WTC11 (cell line): ENCODE results near the gene BMP10. TPM values are rescaled to one million over a fixed set of nuclear protein-coding genes. Genes with fewer than 3 reads are reported as not detected.

ENCODE experiments used
- ATAC-seq: fragments of 200-7000 bp; cut with Tn5 transposase; 2 replicates; pipeline ENCODE4 v1.10.0; 2021; ENCODE audit warnings: mild to moderate bottlenecking, moderate library complexity
- CTCF ChIA-PET: fragments of 300-600 bp; sonication (Branson Sonifier 250); formaldehyde crosslinking; loops from one replicate; lab custom pipeline; 2021; ENCODE audit warnings: antibody characterized with exemption; lab: Charles Lee
- POLR2A ChIA-PET: fragments of 350-600 bp; sonication (Branson Sonifier 250); formaldehyde crosslinking; loops from one replicate; lab custom pipeline; 2021; ENCODE audit warnings: antibody characterized with exemption; lab: Charles Lee
- DNase-seq: peaks from one replicate; pipeline ENCODE4 v3.0.0; 2021; ENCODE audit warnings: low spot score
- H3K27ac Mint-ChIP-seq: 2 replicates; pipeline ENCODE4 v1.8.0; 2021; ENCODE audit warnings: mixed read lengths
- H3K27me3 Mint-ChIP-seq: 2 replicates; pipeline ENCODE4 v1.8.0; 2021; ENCODE audit warnings: low read depth, mild to moderate bottlenecking, moderate library complexity, mixed read lengths
- H3K36me3 Mint-ChIP-seq: 2 replicates; pipeline ENCODE4 v1.8.0; 2021; ENCODE audit warnings: mixed read lengths
- H3K4me1 Mint-ChIP-seq: 2 replicates; pipeline ENCODE4 v1.8.0; 2022; ENCODE audit warnings: mixed read lengths
- H3K4me3 Mint-ChIP-seq: 2 replicates; pipeline ENCODE4 v1.8.0; 2021; ENCODE audit warnings: mild to moderate bottlenecking, moderate library complexity, mixed read lengths
- H3K9me3 Mint-ChIP-seq: 2 replicates; pipeline ENCODE4 v1.8.0; 2021; ENCODE audit warnings: mixed read lengths
- ETV6 ChIP-seq: sonication (generic); formaldehyde crosslinking; IDR thresholded peaks from 2 replicates; pipeline ENCODE4 v1.8.1; 2022; ENCODE audit warnings: mild to moderate bottlenecking, missing genetic modification reagents
- HMGA2 ChIP-seq: fragments of 250-450 bp; sonication (Bioruptor Pico); IDR thresholded peaks from 2 replicates; pipeline ENCODE4 v1.4.0; 2021; ENCODE audit warnings: mild to moderate bottlenecking, moderate library complexity
- JUN ChIP-seq: sonication (generic); formaldehyde crosslinking; IDR thresholded peaks from 2 replicates; pipeline ENCODE4 v1.8.0; 2023; ENCODE audit warnings: mild to moderate bottlenecking, missing genetic modification reagents
- ZNF121 ChIP-seq: sonication (generic); formaldehyde crosslinking; IDR thresholded peaks from 2 replicates; pipeline ENCODE4 v1.8.0; 2023; ENCODE audit warnings: missing genetic modification reagents
- ZNF263 ChIP-seq: sonication (generic); formaldehyde crosslinking; IDR thresholded peaks from 2 replicates; pipeline ENCODE4 v1.8.1; 2022; ENCODE audit warnings: low read depth, mild to moderate bottlenecking, moderate library complexity, missing genetic modification reagents
- total RNA-seq: library from RNA; stranded (reverse); gene quantifications from 3 replicates; pipeline ENCODE4 v1.2.3, GENCODE V29; 2021
- TF ChIP-seq, protein P1 (sequence below): sonication (generic); formaldehyde crosslinking; IDR thresholded peaks from 2 replicates; pipeline ENCODE4 v1.8.0; 2022; ENCODE audit warnings: mild to moderate bottlenecking, missing genetic modification reagents
- TF ChIP-seq, protein P2 (sequence below): fragments of 250-450 bp; sonication (Bioruptor Pico); IDR thresholded peaks from 2 replicates; pipeline ENCODE4 v1.9.0; 2021; ENCODE audit warnings: moderate library complexity, mild to moderate bottlenecking, inconsistent platforms, borderline replicate concordance
- TF ChIP-seq, protein P3 (sequence below): fragments of 250-450 bp; sonication (Bioruptor Pico); IDR thresholded peaks from 2 replicates; pipeline ENCODE4 v1.9.0; 2021; ENCODE audit warnings: mild to moderate bottlenecking, borderline replicate concordance
- TF ChIP-seq, protein P4 (sequence below): sonication (generic); formaldehyde crosslinking; IDR thresholded peaks from 2 replicates; pipeline ENCODE4 v1.8.0; 2023; ENCODE audit warnings: missing genetic modification reagents, mild to moderate bottlenecking, borderline replicate concordance
- TF ChIP-seq, protein P5 (sequence below): sonication (generic); formaldehyde crosslinking; IDR thresholded peaks from 2 replicates; pipeline ENCODE4 v1.8.1; 2022; ENCODE audit warnings: mild to moderate bottlenecking, missing genetic modification reagents, moderate library complexity, borderline replicate concordance
- TF ChIP-seq, protein P6 (sequence below): sonication (generic); formaldehyde crosslinking; IDR thresholded peaks from 2 replicates; pipeline ENCODE4 v1.8.1; 2023; ENCODE audit warnings: mild to moderate bottlenecking, missing genetic modification reagents, borderline replicate concordance

The BMP10 gene
- total RNA-seq, 1 experiment from 2014 or later, result not detected

DNA sequence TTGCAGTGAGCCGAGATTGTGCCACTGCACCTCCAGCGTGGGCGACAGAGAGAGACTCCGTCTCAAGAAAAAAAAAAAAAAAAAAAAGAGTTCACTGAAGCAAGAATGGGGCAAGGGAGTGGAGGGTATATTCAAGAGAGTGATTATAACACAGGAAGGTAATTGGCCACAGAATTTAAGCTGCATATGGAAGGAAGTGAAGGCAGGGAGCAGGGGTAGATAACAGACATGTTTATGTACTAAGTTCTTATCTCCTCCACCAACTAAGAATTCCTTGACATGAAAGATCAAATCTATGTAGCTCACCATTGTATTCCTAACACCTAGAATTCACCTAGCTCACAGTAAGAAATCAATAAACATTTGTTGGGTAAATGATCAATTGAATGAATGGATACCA is 44.2 kb upstream of the BMP10 start:
- Mint-ChIP-seq H3K27ac (no peak overlapping the region), H3K9me3 (peaks cover 4% of the 10 kb centered on the region; the same call in 1 of the 2 replicates), H3K4me1 (peaks cover 4% of the 10 kb centered on the region), H3K36me3 (no peaks in the 10 kb centered on the region), H3K4me3 (no peak overlapping the region), H3K27me3 (no peaks in the 10 kb centered on the region; the same call in 1 of the 2 replicates)
- ChIA-PET CTCF (interaction anchor here (1.1 kb wide), 1 partner anchor 164 kb away, joined by 3 read pairs; no protein-coding TSS in a partner anchor), POLR2A (no interaction called here)
- TF ChIP-seq JUN, result no peak
- DNase-seq (no peak), ATAC-seq (no peak)

DNA sequence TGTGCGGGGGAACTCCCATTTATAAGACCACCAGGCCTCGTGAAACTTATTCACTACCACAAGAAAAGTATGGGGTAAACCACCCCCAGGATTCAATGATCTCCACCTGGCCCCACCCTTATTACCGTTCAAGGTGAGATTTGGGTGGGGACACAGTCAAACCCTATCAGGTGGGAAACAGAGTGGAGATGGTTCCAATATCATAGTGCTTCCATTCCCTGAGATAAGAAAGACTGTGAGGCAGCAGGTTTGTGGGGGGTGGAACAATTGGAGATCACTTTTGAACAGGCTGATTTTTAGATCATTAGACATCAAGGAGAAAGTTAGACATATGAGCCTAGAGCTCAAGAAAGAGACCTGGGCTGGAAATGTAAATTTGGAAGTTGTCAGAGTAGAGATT is 42.2 kb upstream of the BMP10 start:
- Mint-ChIP-seq H3K27ac (no peak overlapping the region), H3K4me1 (peaks cover 19% of the 10 kb centered on the region), H3K36me3 (no peaks in the 10 kb centered on the region), H3K9me3 (peaks cover 10% of the 10 kb centered on the region; the same call in 1 of the 2 replicates), H3K4me3 (no peak overlapping the region), H3K27me3 (no peaks in the 10 kb centered on the region; the same call in 1 of the 2 replicates)
- CTCF ChIA-PET, result interaction anchor here (1.4 to 2.0 kb wide), 3 partner anchors 12 to 204 kb away, joined by 4 to 6 read pairs (median 5); no protein-coding TSS in a partner anchor
- no peak for ATAC-seq
- TF ChIP-seq ZNF121 (CRISPR knock-in tag), result no peak
- TF ChIP-seq ZNF263 (CRISPR knock-in tag), result no peak
- TF ChIP-seq, protein P1, sequence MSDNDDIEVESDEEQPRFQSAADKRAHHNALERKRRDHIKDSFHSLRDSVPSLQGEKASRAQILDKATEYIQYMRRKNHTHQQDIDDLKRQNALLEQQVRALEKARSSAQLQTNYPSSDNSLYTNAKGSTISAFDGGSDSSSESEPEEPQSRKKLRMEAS (CRISPR knock-in tag), result no peak
- TF ChIP-seq ETV6 (CRISPR knock-in tag), result no peak
- TF ChIP-seq, protein P2, sequence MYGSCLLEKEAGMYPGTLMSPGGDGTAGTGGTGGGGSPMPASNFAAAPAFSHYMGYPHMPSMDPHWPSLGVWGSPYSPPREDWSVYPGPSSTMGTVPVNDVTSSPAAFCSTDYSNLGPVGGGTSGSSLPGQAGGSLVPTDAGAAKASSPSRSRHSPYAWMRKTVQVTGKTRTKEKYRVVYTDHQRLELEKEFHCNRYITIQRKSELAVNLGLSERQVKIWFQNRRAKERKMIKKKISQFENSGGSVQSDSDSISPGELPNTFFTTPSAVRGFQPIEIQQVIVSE (CRISPR knock-in tag), result no peak
- POLR2A ChIA-PET, result no interaction called here
- no peak for DNase-seq

DNA sequence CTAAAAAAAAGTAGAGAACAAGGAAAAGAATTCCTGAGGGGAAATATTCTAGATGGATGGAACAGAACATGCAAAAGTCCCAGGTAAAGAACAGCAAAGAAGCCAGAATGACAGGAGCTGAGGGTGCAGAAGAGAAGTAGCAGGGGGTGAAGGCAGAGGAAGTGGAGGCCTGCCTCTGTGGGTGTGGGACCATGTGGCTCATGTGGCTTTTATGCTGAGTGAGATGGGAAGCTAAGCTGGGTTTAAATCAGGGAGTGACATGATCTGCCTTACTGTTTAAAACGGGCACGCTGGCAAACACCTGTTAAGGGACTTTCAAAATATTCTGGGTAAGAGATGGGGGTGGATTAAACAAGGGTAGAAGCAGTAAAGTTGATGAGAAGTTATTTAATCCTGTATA is 41.5 kb upstream of the BMP10 start:
- no peaks in the 10 kb centered on the region; the same call in 1 of the 2 replicates for H3K27me3 Mint-ChIP-seq
- no peak for ATAC-seq
- DNase-seq, result no peak
- H3K9me3 Mint-ChIP-seq, result peaks cover 9% of the 10 kb centered on the region; the same call in 1 of the 2 replicates
- POLR2A ChIA-PET, result no interaction called here
- H3K4me1 Mint-ChIP-seq, result peaks cover 25% of the 10 kb centered on the region
- TF ChIP-seq, protein P3, sequence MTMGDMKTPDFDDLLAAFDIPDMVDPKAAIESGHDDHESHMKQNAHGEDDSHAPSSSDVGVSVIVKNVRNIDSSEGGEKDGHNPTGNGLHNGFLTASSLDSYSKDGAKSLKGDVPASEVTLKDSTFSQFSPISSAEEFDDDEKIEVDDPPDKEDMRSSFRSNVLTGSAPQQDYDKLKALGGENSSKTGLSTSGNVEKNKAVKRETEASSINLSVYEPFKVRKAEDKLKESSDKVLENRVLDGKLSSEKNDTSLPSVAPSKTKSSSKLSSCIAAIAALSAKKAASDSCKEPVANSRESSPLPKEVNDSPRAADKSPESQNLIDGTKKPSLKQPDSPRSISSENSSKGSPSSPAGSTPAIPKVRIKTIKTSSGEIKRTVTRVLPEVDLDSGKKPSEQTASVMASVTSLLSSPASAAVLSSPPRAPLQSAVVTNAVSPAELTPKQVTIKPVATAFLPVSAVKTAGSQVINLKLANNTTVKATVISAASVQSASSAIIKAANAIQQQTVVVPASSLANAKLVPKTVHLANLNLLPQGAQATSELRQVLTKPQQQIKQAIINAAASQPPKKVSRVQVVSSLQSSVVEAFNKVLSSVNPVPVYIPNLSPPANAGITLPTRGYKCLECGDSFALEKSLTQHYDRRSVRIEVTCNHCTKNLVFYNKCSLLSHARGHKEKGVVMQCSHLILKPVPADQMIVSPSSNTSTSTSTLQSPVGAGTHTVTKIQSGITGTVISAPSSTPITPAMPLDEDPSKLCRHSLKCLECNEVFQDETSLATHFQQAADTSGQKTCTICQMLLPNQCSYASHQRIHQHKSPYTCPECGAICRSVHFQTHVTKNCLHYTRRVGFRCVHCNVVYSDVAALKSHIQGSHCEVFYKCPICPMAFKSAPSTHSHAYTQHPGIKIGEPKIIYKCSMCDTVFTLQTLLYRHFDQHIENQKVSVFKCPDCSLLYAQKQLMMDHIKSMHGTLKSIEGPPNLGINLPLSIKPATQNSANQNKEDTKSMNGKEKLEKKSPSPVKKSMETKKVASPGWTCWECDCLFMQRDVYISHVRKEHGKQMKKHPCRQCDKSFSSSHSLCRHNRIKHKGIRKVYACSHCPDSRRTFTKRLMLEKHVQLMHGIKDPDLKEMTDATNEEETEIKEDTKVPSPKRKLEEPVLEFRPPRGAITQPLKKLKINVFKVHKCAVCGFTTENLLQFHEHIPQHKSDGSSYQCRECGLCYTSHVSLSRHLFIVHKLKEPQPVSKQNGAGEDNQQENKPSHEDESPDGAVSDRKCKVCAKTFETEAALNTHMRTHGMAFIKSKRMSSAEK (CRISPR knock-in tag), result no peak
- TF ChIP-seq HMGA2, result no peak
- H3K36me3 Mint-ChIP-seq, result no peaks in the 10 kb centered on the region
- CTCF ChIA-PET, result interaction anchor here (1.9 to 2.0 kb wide), 2 partner anchors 12 to 204 kb away, joined by 5 to 6 read pairs; no protein-coding TSS in a partner anchor
- no peak overlapping the region for H3K4me3 Mint-ChIP-seq
- no peak overlapping the region for H3K27ac Mint-ChIP-seq

DNA sequence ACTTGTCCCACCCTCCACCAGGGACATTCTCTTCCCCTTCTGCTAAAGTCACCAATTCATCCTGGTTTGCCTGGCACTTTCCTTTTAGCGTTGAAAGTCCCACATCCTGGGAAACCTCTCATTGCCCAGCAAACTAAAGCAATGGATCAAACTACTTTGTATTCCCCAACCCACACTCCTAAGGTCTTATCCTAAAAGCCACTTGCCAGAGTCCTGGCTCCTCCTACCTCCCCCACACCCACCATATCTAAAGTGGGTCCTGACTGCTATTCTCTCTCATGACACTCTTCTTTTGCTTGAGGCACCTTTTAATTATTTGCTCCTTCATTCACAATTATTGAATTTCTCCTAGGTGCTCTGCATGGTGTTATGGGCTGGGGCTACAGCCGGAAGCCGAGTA is 40.9 kb upstream of the BMP10 start:
- no peak for ATAC-seq

More for the DNA sequence above, 40.9 kb upstream of the BMP10 start:
- Mint-ChIP-seq H3K36me3 (no peaks in the 10 kb centered on the region), H3K27ac (no peak overlapping the region), H3K4me3 (no peak overlapping the region), H3K27me3 (no peaks in the 10 kb centered on the region; the same call in 1 of the 2 replicates), H3K4me1 (peaks cover 27% of the 10 kb centered on the region), H3K9me3 (peaks cover 7% of the 10 kb centered on the region; the same call in 1 of the 2 replicates)
- ChIA-PET CTCF (interaction anchor here (0.7 to 2.0 kb wide), 4 partner anchors 13 to 203 kb away, joined by 3 to 6 read pairs (median 6); no protein-coding TSS in a partner anchor), POLR2A (no interaction called here)
- TF ChIP-seq, protein P4, sequence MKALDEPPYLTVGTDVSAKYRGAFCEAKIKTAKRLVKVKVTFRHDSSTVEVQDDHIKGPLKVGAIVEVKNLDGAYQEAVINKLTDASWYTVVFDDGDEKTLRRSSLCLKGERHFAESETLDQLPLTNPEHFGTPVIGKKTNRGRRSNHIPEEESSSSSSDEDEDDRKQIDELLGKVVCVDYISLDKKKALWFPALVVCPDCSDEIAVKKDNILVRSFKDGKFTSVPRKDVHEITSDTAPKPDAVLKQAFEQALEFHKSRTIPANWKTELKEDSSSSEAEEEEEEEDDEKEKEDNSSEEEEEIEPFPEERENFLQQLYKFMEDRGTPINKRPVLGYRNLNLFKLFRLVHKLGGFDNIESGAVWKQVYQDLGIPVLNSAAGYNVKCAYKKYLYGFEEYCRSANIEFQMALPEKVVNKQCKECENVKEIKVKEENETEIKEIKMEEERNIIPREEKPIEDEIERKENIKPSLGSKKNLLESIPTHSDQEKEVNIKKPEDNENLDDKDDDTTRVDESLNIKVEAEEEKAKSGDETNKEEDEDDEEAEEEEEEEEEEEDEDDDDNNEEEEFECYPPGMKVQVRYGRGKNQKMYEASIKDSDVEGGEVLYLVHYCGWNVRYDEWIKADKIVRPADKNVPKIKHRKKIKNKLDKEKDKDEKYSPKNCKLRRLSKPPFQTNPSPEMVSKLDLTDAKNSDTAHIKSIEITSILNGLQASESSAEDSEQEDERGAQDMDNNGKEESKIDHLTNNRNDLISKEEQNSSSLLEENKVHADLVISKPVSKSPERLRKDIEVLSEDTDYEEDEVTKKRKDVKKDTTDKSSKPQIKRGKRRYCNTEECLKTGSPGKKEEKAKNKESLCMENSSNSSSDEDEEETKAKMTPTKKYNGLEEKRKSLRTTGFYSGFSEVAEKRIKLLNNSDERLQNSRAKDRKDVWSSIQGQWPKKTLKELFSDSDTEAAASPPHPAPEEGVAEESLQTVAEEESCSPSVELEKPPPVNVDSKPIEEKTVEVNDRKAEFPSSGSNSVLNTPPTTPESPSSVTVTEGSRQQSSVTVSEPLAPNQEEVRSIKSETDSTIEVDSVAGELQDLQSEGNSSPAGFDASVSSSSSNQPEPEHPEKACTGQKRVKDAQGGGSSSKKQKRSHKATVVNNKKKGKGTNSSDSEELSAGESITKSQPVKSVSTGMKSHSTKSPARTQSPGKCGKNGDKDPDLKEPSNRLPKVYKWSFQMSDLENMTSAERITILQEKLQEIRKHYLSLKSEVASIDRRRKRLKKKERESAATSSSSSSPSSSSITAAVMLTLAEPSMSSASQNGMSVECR (CRISPR knock-in tag), result no peak
- TF ChIP-seq, protein P5, sequence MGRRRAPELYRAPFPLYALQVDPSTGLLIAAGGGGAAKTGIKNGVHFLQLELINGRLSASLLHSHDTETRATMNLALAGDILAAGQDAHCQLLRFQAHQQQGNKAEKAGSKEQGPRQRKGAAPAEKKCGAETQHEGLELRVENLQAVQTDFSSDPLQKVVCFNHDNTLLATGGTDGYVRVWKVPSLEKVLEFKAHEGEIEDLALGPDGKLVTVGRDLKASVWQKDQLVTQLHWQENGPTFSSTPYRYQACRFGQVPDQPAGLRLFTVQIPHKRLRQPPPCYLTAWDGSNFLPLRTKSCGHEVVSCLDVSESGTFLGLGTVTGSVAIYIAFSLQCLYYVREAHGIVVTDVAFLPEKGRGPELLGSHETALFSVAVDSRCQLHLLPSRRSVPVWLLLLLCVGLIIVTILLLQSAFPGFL (CRISPR knock-in tag), result no peak
- TF ChIP-seq, protein P6, sequence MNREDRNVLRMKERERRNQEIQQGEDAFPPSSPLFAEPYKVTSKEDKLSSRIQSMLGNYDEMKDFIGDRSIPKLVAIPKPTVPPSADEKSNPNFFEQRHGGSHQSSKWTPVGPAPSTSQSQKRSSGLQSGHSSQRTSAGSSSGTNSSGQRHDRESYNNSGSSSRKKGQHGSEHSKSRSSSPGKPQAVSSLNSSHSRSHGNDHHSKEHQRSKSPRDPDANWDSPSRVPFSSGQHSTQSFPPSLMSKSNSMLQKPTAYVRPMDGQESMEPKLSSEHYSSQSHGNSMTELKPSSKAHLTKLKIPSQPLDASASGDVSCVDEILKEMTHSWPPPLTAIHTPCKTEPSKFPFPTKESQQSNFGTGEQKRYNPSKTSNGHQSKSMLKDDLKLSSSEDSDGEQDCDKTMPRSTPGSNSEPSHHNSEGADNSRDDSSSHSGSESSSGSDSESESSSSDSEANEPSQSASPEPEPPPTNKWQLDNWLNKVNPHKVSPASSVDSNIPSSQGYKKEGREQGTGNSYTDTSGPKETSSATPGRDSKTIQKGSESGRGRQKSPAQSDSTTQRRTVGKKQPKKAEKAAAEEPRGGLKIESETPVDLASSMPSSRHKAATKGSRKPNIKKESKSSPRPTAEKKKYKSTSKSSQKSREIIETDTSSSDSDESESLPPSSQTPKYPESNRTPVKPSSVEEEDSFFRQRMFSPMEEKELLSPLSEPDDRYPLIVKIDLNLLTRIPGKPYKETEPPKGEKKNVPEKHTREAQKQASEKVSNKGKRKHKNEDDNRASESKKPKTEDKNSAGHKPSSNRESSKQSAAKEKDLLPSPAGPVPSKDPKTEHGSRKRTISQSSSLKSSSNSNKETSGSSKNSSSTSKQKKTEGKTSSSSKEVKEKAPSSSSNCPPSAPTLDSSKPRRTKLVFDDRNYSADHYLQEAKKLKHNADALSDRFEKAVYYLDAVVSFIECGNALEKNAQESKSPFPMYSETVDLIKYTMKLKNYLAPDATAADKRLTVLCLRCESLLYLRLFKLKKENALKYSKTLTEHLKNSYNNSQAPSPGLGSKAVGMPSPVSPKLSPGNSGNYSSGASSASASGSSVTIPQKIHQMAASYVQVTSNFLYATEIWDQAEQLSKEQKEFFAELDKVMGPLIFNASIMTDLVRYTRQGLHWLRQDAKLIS (CRISPR knock-in tag), result no peak
- DNase-seq, result no peak
